ENCODE results near the gene DNAH11. TPM values are rescaled to one million over a fixed set of nuclear protein-coding genes. Genes with fewer than 3 reads are reported as not detected.

The DNAH11 gene
- total and polyA plus RNA-seq, 3 donors from 2014 or later, result 4.9 to 19.3 (median 14.2) TPM

DNA sequence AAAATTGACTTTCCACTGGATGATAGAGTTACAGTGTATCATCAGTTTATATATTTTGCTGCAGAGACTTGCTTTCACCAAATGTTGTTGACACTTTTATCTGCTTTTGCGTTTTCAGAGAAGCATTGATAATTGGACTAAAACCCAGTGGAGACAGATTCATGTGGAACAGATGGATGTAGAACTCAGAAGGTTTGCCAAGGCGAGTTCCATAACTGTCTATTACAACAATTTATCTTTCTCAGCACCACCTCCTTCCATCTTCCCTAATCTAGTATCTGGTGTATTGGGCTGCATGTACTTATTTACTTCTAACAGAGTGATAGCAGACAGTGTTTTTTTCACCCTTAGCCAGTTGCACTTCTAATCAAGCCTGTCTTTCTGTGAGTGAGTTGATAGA lies 73.3 kb downstream of the DNAH11 start:
- Histone ChIP-seq H3K27me3 (no peaks in the 10 kb centered on the region), H3K36me3 (ENCODE audit: low read depth, missing control alignments) (no peaks in the 10 kb centered on the region), H3K27ac (no peak overlapping the region), H3K4me1 (no peaks in the 10 kb centered on the region), H3K9me3 (no peaks in the 10 kb centered on the region), H3K4me3 (no peak overlapping the region)
- 26 to 30% methylated on average over 2 of the region's 2 CpGs for WGBS, 2 donors
- intact Hi-C loops (cut with DNase I; ENCODE audit: low total_unique reads), result no loop called here
- TF ChIP-seq POLR2A (IDR thresholded peaks at IDR 0.05), result no peak
- no peak for TF ChIP-seq CTCF (IDR thresholded peaks at IDR 0.05)
- DNase-seq, result no peak

DNA sequence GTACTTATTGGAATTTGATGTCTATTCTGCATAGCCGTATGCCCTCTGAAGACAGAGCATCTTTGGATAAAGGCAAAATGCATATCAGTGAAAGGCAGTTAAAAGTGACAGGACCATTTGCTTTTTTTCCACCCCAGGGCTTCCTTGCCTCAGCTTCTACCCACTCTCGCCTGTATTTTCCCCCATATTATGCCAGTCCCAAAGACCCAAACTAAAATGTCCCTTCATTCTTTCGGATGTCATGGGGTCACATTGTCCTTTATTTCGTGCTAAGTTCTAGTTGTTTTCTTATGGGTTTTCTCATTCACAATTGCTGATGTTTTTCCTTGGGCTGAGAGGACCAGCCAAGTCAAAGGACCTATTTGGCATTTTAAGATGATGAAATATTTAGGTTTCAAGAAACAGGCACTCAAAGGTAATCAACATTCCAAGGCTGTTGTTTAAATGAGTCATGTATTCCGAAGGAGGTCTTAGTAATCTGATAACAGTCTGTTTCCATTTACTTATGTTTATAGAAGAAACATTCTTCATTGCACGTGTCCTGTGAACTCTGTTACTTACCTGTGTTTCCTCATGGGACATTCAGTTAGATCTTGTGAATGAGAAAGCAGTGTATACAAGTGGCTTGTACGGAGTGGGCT lies 74.1 kb downstream of the DNAH11 start:
- Histone ChIP-seq H3K27me3 (no peaks in the 10 kb centered on the region), H3K4me3 (no peak overlapping the region), H3K27ac (no peak overlapping the region), H3K9me3 (no peaks in the 10 kb centered on the region), H3K4me1 (no peaks in the 10 kb centered on the region), H3K36me3 (ENCODE audit: low read depth, missing control alignments) (no peaks in the 10 kb centered on the region)
- intact Hi-C loops (cut with DNase I; ENCODE audit: low total_unique reads), result no loop called here
- WGBS, 2 donors, result 66 to 76% methylated on average over 7 of the region's 7 CpGs
- no peak for DNase-seq
- no peak for TF ChIP-seq POLR2A (IDR thresholded peaks at IDR 0.05)
- no peak for TF ChIP-seq CTCF (IDR thresholded peaks at IDR 0.05)

GRCh38 chr7:21617513-21617912 lies 74.7 kb downstream of the DNAH11 start:
- WGBS, 2 donors, result 78 to 87% methylated on average over 3 of the region's 3 CpGs
- intact Hi-C loops (cut with DNase I; ENCODE audit: low total_unique reads), result no loop called here
- Histone ChIP-seq H3K27ac (no peak overlapping the region), H3K27me3 (no peaks in the 10 kb centered on the region), H3K4me1 (no peaks in the 10 kb centered on the region), H3K9me3 (no peaks in the 10 kb centered on the region), H3K4me3 (no peak overlapping the region), H3K36me3 (ENCODE audit: low read depth, missing control alignments) (no peaks in the 10 kb centered on the region)
- DNase-seq, result no peak
- TF ChIP-seq CTCF (IDR thresholded peaks at IDR 0.05) (no peak), POLR2A (IDR thresholded peaks at IDR 0.05) (no peak)

- DNase-seq, result peak; percentile 81
- WGBS, 2 donors, result 53 to 59% methylated on average over 6 of the region's 6 CpGs
- Histone ChIP-seq H3K9me3 (no peaks in the 10 kb centered on the region), H3K4me3 (no peak overlapping the region), H3K4me1 (no peaks in the 10 kb centered on the region), H3K36me3 (ENCODE audit: low read depth, missing control alignments) (no peaks in the 10 kb centered on the region), H3K27ac (no peak overlapping the region), H3K27me3 (no peaks in the 10 kb centered on the region)
- TF ChIP-seq POLR2A (IDR thresholded peaks at IDR 0.05), result no peak
- TF ChIP-seq CTCF (IDR thresholded peaks at IDR 0.05), result no peak
- intact Hi-C loops (cut with DNase I; ENCODE audit: low total_unique reads), result no loop called here
Observed at GRCh38 chr7:21617916-21618390, 75.1 kb downstream of the DNAH11 start.

DNA sequence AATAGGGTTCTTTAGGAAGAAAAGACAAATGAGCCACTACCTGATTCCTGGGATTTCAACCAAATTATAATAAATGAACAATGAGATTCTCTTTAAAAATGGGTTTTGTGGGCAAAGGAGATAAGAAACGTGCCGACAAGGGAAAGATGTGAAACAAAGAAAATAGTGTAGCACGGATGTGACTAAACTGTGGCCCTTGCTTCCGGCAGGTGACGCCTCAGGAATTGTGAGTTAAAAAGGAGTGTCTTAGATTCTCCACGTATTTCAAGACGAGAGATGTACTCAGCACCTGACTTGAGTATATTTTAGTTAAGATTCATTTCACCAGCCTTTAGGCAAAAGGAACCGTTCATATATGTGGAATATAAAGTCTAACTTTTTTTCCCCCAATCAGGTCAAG lies 75.9 kb downstream of the DNAH11 start:
- no peak for TF ChIP-seq CTCF (IDR thresholded peaks at IDR 0.05)
- TF ChIP-seq POLR2A (IDR thresholded peaks at IDR 0.05), result no peak

More for the DNA sequence above, 75.9 kb downstream of the DNAH11 start:
- no peaks in the 10 kb centered on the region for H3K9me3 ChIP-seq
- intact Hi-C loops (cut with DNase I; ENCODE audit: low total_unique reads), result no loop called here
- DNase-seq, result no peak
- WGBS, 2 donors, result 82 to 87% methylated on average over 8 of the region's 8 CpGs
- H3K36me3 ChIP-seq (ENCODE audit: low read depth, missing control alignments), result no peaks in the 10 kb centered on the region
- no peak overlapping the region for H3K27ac ChIP-seq
- no peaks in the 10 kb centered on the region for H3K4me1 ChIP-seq
- no peak overlapping the region for H3K4me3 ChIP-seq
- no peaks in the 10 kb centered on the region for H3K27me3 ChIP-seq

Measured in testis (tissue), 3 donors.